ENCODE results near the gene UBASH3A. TPM values are rescaled to one million over a fixed set of nuclear protein-coding genes. Genes with fewer than 3 reads are reported as not detected.

Gene UBASH3A
- total RNA-seq, 1 donor from 2014 or later, result not detected

DNA sequence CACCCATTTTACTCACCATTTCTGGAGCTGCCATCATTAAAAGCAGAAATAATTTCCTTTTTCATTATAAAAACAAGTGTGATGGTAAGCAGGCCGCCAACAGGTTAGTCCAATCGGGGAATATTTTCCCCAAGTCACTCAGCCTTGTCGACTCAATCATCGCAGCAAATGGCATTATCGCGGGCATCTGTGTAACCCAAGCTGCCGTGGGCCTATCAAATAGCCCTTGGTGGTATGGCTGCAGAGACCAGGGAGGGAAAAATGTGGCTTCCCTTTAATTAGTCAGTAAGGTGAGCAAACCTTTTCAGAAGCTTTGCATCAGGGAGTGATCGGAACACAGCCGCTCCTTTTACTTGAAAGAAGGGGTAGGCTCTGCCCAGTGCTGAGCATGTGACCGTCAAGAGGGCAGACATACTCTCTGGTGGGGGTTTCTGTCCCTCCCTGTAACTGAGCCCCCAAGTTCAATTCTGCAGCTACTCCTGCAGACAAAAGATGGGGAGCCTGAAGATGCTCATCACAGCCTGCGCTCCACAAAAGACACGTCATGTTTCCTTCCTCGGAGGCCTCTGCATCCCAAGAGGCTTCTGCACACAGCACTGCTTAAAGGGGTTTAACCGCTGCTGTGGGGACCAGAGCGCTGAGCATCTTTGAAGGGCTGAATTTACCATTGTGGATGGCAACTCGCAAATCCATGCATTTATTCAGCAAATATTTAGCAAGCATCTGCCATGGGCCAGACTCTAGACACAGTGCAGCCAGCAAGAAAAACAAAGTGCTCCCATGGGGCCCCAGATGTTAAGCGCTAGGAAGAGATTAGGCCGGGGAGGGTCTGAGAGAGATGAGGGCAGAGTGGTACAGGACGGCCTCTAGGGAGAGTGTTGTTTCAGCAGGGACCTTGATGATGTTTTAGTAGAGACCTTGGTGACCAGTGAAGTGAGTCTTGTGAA lies 6.6 kb upstream of the UBASH3A start:
- no peak for DNase-seq
- Histone ChIP-seq H3K36me3 (no peaks in the 10 kb centered on the region), H3K27ac (replicated peaks) (no peak overlapping the region), H3K27me3 (ENCODE audit: low read depth) (no peaks in the 10 kb centered on the region), H3K4me1 (peaks cover 3% of the 10 kb centered on the region), H3K4me3 (no peak overlapping the region), H3K9me3 (replicated peaks) (peaks cover 11% of the 10 kb centered on the region)
- TF ChIP-seq, protein P1, sequence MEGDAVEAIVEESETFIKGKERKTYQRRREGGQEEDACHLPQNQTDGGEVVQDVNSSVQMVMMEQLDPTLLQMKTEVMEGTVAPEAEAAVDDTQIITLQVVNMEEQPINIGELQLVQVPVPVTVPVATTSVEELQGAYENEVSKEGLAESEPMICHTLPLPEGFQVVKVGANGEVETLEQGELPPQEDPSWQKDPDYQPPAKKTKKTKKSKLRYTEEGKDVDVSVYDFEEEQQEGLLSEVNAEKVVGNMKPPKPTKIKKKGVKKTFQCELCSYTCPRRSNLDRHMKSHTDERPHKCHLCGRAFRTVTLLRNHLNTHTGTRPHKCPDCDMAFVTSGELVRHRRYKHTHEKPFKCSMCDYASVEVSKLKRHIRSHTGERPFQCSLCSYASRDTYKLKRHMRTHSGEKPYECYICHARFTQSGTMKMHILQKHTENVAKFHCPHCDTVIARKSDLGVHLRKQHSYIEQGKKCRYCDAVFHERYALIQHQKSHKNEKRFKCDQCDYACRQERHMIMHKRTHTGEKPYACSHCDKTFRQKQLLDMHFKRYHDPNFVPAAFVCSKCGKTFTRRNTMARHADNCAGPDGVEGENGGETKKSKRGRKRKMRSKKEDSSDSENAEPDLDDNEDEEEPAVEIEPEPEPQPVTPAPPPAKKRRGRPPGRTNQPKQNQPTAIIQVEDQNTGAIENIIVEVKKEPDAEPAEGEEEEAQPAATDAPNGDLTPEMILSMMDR (IDR thresholded peaks at IDR 0.05; ENCODE audit: borderline replicate concordance), result no peak
- intact Hi-C loops (cut with micrococcal nuclease), result no loop called here

DNA sequence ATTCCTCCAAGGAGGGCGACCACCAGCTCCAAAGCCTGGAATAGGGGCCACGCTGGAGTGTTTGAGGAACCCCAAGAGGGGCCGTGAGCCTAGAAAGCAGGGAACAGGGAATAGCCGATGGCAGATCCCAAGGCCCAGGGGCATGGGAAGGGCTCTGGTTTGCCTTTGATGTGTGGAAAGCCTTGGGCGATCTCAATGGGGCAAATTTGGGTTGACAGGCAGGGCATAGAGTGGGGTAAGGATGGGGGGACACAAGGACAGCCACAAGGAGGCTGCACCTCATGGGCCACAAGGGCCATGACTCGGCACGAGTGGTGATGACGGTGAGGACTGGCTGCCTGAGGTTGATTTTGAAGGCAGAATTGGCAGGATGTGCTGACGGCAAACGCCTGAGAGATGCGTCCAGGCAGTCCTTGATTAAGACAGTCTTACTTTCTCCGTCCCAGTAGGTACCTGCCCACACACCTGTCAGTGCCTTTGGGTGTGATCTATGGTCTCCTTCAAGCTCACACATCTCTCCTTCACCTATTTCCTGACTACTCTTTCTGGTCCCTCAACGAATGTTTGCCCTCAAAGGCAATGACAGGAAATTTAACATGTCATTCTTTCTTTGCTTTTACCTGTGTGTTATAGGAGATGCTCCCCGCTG lies 5.8 kb upstream of the UBASH3A start:
- H3K36me3 ChIP-seq, result no peaks in the 10 kb centered on the region
- TF ChIP-seq, protein P1 (IDR thresholded peaks at IDR 0.05; ENCODE audit: borderline replicate concordance), result no peak
- H3K4me1 ChIP-seq, result peaks cover 3% of the 10 kb centered on the region
- no peaks in the 10 kb centered on the region for H3K27me3 ChIP-seq (ENCODE audit: low read depth)
- H3K4me3 ChIP-seq, result no peak overlapping the region
- H3K27ac ChIP-seq (replicated peaks), result no peak overlapping the region
- intact Hi-C loops (cut with micrococcal nuclease), result no loop called here
- no peak for DNase-seq
- H3K9me3 ChIP-seq (replicated peaks), result peaks cover 14% of the 10 kb centered on the region

DNA sequence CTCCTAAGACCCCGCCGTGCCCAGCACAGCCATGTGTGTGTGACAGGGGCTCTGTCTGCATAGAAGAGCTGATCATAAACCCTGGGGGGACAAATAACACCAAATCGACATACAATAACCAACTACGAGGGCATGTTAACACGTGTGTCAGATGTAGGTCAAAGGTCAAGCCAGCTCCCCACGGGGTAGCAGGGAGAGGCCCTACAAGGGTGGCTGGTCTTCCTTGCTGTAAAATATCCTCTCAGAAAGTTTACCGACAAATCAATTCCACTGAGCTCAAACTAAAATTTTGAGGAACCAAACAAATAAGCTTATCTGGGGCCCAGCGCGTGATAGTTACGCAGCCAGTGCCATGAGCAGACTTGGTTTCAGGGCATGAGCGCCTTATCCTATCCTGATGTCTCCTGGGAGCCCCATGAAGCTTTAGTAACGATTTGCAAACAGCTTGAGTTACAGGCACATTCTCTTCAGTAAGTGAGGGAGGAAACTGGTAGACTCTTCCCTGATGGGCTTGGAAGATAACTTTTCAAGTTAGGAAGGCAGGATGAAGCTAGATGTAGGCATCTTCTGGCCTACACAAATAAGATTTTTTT lies 5.2 kb upstream of the UBASH3A start:
- DNase-seq, result no peak
- TF ChIP-seq, protein P1 (IDR thresholded peaks at IDR 0.05; ENCODE audit: borderline replicate concordance), result no peak
- no peaks in the 10 kb centered on the region for H3K36me3 ChIP-seq
- H3K9me3 ChIP-seq (replicated peaks), result peaks cover 14% of the 10 kb centered on the region
- H3K4me1 ChIP-seq, result peaks cover 3% of the 10 kb centered on the region
- no peak overlapping the region for H3K27ac ChIP-seq (replicated peaks)
- peaks cover 1% of the 10 kb centered on the region for H3K27me3 ChIP-seq (ENCODE audit: low read depth)
- H3K4me3 ChIP-seq, result no peak overlapping the region
- intact Hi-C loops (cut with micrococcal nuclease), result no loop called here

DNA sequence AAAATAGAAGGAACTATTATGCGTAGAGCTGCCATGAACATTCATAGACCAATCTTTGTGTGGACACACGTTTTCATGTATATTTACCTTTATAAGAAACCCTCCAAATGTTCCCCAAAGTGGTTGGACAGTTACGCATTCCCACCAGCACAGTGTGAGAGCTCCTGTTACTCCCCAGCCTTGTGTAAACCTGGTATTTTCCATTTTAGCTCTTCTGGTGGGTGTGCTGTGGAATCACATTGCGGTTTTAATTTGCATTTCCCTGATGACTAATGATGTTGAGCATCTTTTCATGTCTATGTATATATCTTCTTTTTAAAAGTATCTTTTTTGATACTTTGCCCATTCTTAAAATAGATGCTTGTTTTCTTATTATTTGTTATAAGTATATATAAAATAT lies 3.2 kb upstream of the UBASH3A start:
- no peak overlapping the region for H3K27ac ChIP-seq (replicated peaks)
- TF ChIP-seq, protein P1 (IDR thresholded peaks at IDR 0.05; ENCODE audit: borderline replicate concordance), result no peak
- H3K27me3 ChIP-seq (ENCODE audit: low read depth), result peaks cover 8% of the 10 kb centered on the region
- DNase-seq, result no peak
- H3K36me3 ChIP-seq, result no peaks in the 10 kb centered on the region
- peaks cover 14% of the 10 kb centered on the region for H3K9me3 ChIP-seq (replicated peaks)
- no peak overlapping the region for H3K4me3 ChIP-seq
- H3K4me1 ChIP-seq, result no peaks in the 10 kb centered on the region
- intact Hi-C loops (cut with micrococcal nuclease), result no loop called here

DNA sequence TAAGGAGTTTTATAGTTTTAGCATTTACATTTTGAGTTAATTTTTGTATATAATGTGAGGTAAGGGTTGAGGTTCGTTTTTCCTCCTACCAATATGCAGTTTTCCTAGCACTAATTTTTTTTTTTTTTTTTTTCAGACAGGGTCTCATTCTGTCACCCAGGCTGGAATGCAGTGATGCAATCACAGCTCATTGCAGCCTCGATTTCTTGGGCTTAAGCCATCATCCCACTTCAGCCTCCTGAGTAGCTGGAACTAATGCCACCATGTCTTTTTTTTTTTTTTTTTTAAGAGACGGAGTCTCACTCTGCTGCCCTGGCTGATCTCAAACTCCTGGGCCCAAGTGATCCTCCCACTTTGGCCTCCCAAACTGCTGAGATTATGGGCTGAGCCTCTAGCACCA lies 2.5 kb upstream of the UBASH3A start:
- peaks cover 15% of the 10 kb centered on the region for H3K27me3 ChIP-seq (ENCODE audit: low read depth)
- peaks cover 14% of the 10 kb centered on the region for H3K9me3 ChIP-seq (replicated peaks)
- no peak overlapping the region for H3K4me3 ChIP-seq
- H3K36me3 ChIP-seq, result no peaks in the 10 kb centered on the region
- no peak overlapping the region for H3K27ac ChIP-seq (replicated peaks)
- TF ChIP-seq, protein P1 (IDR thresholded peaks at IDR 0.05; ENCODE audit: borderline replicate concordance), result no peak
- intact Hi-C loops (cut with micrococcal nuclease), result no loop called here
- DNase-seq, result no peak
- no peaks in the 10 kb centered on the region for H3K4me1 ChIP-seq

Data from left ventricle myocardium inferior (tissue), 1 donor.